ENCODE measurements around the gene CNGB1.
"Not testable (repeated sequence)": the region's sequence is repeated elsewhere in the genome, so short reads cannot be mapped to it uniquely, and the experiment has no call there.

- TF ChIP-seq CTCF (conservative IDR thresholded peaks at IDR 0.05; ENCODE audit: low read length); EZH2phosphoT487 (IDR thresholded peaks at IDR 0.05; ENCODE audit: borderline replicate concordance): not testable (repeated sequence)
These were observed 112.9 kb downstream of the CNGB1 start for GRCh38 chr16:57857991-57858390.

All from Loucy (cell line).